ENCODE data around the gene GRID1. TPM values are rescaled to one million over a fixed set of nuclear protein-coding genes. Genes with fewer than 3 reads are reported as not detected.
"Not testable (repeated sequence)": the region's sequence is repeated elsewhere in the genome, so short reads cannot be mapped to it uniquely, and the experiment has no call there.

The GRID1 gene
- polyA plus RNA-seq, 1 donor (not counting 4 experiments of a cell fraction or from before 2014, with no cell fraction given): 0.01 TPM

DNA sequence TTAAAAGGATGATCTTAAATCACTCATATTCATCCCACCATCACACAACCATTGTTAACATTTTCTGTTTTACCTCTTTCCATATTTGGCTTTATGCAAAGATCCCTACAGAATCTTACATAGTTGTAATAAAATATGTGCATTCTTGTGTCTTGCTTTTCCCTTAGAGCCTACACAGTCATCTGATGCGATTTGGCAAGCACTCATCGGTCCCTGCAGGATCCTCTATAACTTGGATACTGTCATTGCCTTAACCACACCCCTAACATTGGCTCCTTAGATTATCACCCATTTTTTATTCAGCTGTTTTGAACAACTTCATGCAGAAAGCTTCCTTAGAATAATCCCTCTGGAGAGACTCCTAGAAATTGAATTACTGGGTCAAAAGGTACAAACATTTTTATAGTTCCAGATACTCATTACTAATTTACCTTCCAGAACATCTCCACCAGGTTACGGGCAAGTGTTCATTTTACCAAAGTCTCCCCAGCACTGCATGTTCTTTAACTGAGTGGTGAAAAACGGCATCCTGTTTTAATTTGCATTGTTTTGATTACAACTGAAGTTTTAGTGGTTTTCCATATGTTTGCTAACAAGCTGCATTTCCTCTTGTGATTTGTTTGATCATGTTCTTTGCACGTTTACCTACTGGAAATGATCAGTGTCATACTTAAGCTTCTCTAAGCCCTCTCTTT lies 268.3 kb downstream of the GRID1 start:
- no peaks in the 10 kb centered on the region for H3K27me3 ChIP-seq (ENCODE audit: control insufficient read depth, extremely low read depth, insufficient read depth, low read length)
- no peak overlapping the region for H3K4me3 ChIP-seq (ENCODE audit: control insufficient read depth in 2 of 3, extremely low read depth in 1 of 3, insufficient read depth in 2 of 3, low read depth in 1 of 3, low read length in 3 of 3)
- H3K9ac ChIP-seq (ENCODE audit: control insufficient read depth, extremely low read depth, insufficient read depth, low read length): no peak overlapping the region
- H3K79me2 ChIP-seq (ENCODE audit: control insufficient read depth, insufficient read depth, low read length): no peaks in the 10 kb centered on the region
- H3K4me2 ChIP-seq (ENCODE audit: control insufficient read depth, extremely low read depth, insufficient read depth, low read depth, low read length): no peak overlapping the region
- dilution Hi-C loops (cut with MboI; ENCODE audit: extremely low pct_ligation_motif_present, low sequenced_read_pairs): no loop called here
- H3K4me1 ChIP-seq (ENCODE audit: control insufficient read depth, extremely low read depth, insufficient read depth, low read length): no peaks in the 10 kb centered on the region
- no peaks in the 10 kb centered on the region for H3K9me3 ChIP-seq (ENCODE audit: control insufficient read depth, low read depth, low read length)
- no peak overlapping the region for H2AFZ ChIP-seq (ENCODE audit: control insufficient read depth, low read length)
- DNase-seq (ENCODE audit: low read depth, low spot score) (no peak), FAIRE-seq (no peak)
- H3K27ac ChIP-seq (ENCODE audit: control insufficient read depth, insufficient read depth, low read length): no peak overlapping the region
- no peaks in the 10 kb centered on the region for H4K20me1 ChIP-seq (ENCODE audit: control insufficient read depth, extremely low read depth, insufficient read depth, low read length)
- TF ChIP-seq, protein P1, sequence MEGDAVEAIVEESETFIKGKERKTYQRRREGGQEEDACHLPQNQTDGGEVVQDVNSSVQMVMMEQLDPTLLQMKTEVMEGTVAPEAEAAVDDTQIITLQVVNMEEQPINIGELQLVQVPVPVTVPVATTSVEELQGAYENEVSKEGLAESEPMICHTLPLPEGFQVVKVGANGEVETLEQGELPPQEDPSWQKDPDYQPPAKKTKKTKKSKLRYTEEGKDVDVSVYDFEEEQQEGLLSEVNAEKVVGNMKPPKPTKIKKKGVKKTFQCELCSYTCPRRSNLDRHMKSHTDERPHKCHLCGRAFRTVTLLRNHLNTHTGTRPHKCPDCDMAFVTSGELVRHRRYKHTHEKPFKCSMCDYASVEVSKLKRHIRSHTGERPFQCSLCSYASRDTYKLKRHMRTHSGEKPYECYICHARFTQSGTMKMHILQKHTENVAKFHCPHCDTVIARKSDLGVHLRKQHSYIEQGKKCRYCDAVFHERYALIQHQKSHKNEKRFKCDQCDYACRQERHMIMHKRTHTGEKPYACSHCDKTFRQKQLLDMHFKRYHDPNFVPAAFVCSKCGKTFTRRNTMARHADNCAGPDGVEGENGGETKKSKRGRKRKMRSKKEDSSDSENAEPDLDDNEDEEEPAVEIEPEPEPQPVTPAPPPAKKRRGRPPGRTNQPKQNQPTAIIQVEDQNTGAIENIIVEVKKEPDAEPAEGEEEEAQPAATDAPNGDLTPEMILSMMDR (optimal IDR thresholded peaks at IDR 0.05 in 1 of 3, IDR thresholded peaks at IDR 0.05 in 1 of 3, conservative IDR thresholded peaks at IDR 0.05 in 1 of 3; ENCODE audit: extremely low read depth in 1 of 3, insufficient read depth in 2 of 3, low read length in 3 of 3): no peak
- TF ChIP-seq EZH2 (IDR thresholded peaks at IDR 0.05; ENCODE audit: low read length): no peak
- no peaks in the 10 kb centered on the region for H3K36me3 ChIP-seq (ENCODE audit: control insufficient read depth in 2 of 2, extremely low read depth in 1 of 2, insufficient read depth in 2 of 2, low read length in 2 of 2)
- H3K9me1 ChIP-seq (ENCODE audit: control insufficient read depth, extremely low read depth, insufficient read depth, low read length): no peaks in the 10 kb centered on the region

DNA sequence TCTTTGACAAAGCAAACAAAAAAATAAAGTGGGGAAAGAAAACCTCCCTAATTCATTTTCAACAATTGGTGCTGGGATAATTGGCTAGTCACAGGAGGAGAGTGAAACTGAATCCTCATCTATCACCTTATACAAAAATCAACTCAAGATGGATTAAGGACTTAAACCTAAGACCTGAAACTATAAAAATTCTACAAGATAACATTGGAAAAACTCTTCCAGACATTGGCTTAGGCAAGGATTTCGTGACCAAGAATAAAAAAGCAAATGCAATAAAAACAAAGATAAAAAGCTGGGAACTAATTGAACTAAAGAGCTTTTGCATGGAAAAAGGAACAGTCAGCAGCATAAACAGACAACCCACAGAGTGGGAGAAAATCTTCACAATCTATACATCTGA lies 271.5 kb downstream of the GRID1 start:
- H3K4me1 ChIP-seq (ENCODE audit: control insufficient read depth, extremely low read depth, insufficient read depth, low read length); H3K4me2 ChIP-seq (ENCODE audit: control insufficient read depth, extremely low read depth, insufficient read depth, low read depth, low read length); H3K9ac ChIP-seq (ENCODE audit: control insufficient read depth, extremely low read depth, insufficient read depth, low read length); H2AFZ ChIP-seq (ENCODE audit: control insufficient read depth, low read length); H3K9me1 ChIP-seq (ENCODE audit: control insufficient read depth, extremely low read depth, insufficient read depth, low read length); FAIRE-seq; DNase-seq (ENCODE audit: low read depth, low spot score); H3K36me3 ChIP-seq (ENCODE audit: control insufficient read depth in 2 of 2, extremely low read depth in 1 of 2, insufficient read depth in 2 of 2, low read length in 2 of 2); H3K79me2 ChIP-seq (ENCODE audit: control insufficient read depth, insufficient read depth, low read length); H3K4me3 ChIP-seq (ENCODE audit: control insufficient read depth in 2 of 3, extremely low read depth in 1 of 3, insufficient read depth in 2 of 3, low read depth in 1 of 3, low read length in 3 of 3); H3K27ac ChIP-seq (ENCODE audit: control insufficient read depth, insufficient read depth, low read length); H3K9me3 ChIP-seq (ENCODE audit: control insufficient read depth, low read depth, low read length); H3K27me3 ChIP-seq (ENCODE audit: control insufficient read depth, extremely low read depth, insufficient read depth, low read length); H4K20me1 ChIP-seq (ENCODE audit: control insufficient read depth, extremely low read depth, insufficient read depth, low read length); dilution Hi-C loops (cut with MboI; ENCODE audit: extremely low pct_ligation_motif_present, low sequenced_read_pairs): not testable (repeated sequence)

DNA sequence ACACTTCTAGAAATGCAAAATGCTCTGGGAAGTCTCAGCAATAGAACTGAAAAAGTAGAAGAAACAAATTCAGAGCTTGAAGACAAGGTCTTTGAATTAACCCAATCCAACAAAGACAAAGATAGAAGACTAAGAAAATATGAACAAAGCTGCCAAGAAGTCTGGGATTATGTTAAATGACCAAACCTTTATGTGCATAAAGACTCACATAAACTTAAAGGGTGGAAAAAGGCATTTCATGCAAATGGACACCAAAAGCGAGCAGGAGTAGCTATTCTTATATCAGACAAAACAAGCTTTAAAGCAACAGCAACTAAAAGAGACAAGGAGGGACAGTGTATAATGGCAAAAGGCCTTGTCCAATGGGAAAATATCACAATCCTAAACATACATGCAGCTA lies 274.3 kb downstream of the GRID1 start:
- H3K36me3 ChIP-seq (ENCODE audit: control insufficient read depth in 2 of 2, extremely low read depth in 1 of 2, insufficient read depth in 2 of 2, low read length in 2 of 2); FAIRE-seq; H3K4me1 ChIP-seq (ENCODE audit: control insufficient read depth, extremely low read depth, insufficient read depth, low read length); H3K79me2 ChIP-seq (ENCODE audit: control insufficient read depth, insufficient read depth, low read length); DNase-seq (ENCODE audit: low read depth, low spot score); H3K27ac ChIP-seq (ENCODE audit: control insufficient read depth, insufficient read depth, low read length); H4K20me1 ChIP-seq (ENCODE audit: control insufficient read depth, extremely low read depth, insufficient read depth, low read length); H3K9me3 ChIP-seq (ENCODE audit: control insufficient read depth, low read depth, low read length); H3K9me1 ChIP-seq (ENCODE audit: control insufficient read depth, extremely low read depth, insufficient read depth, low read length); H3K4me2 ChIP-seq (ENCODE audit: control insufficient read depth, extremely low read depth, insufficient read depth, low read depth, low read length); H3K27me3 ChIP-seq (ENCODE audit: control insufficient read depth, extremely low read depth, insufficient read depth, low read length); dilution Hi-C loops (cut with MboI; ENCODE audit: extremely low pct_ligation_motif_present, low sequenced_read_pairs); H3K4me3 ChIP-seq (ENCODE audit: control insufficient read depth in 2 of 3, extremely low read depth in 1 of 3, insufficient read depth in 2 of 3, low read depth in 1 of 3, low read length in 3 of 3); H3K9ac ChIP-seq (ENCODE audit: control insufficient read depth, extremely low read depth, insufficient read depth, low read length); H2AFZ ChIP-seq (ENCODE audit: control insufficient read depth, low read length): not testable (repeated sequence)
